PC-3 (cell line): ENCODE data around the gene CCSER2. TPM values are rescaled to one million over a fixed set of nuclear protein-coding genes. Genes with fewer than 3 reads are reported as not detected.
"Not testable (repeated sequence)": the region's sequence is repeated elsewhere in the genome, so short reads cannot be mapped to it uniquely, and the experiment has no call there.

Experiments
- ATAC-seq: fragments of 200-7000 bp; cut with Tn5 transposase; 2 replicates; pipeline ENCODE4 v1.9.1; 2020; ENCODE audit warnings: mild to moderate bottlenecking, moderate library complexity
- BruUV-seq: library from RNA; stranded (reverse); fragments of 400-500 nt; replicated peaks from 2 replicates; lab custom pipeline; 2021; lab: Mats Ljungman, UMichigan
- CTCF ChIA-PET: fragments of 300-600 bp; sonication (Branson Sonifier 250); formaldehyde crosslinking; loops from one replicate; lab custom pipeline; 2022; ENCODE audit warnings: antibody characterized with exemption; lab: Charles Lee
- POLR2A ChIA-PET: fragments of 300-600 bp; sonication (Branson Sonifier 250); formaldehyde crosslinking; loops from one replicate; lab custom pipeline; 2022; ENCODE audit warnings: antibody characterized with exemption; ENCODE audit not compliant: unreplicated experiment; lab: Charles Lee
- DNase-seq: peaks from one replicate; pipeline ENCODE4 v3.0.0-alpha.2; 2015
- H2AFZ ChIP-seq: fragments of 300-600 bp; sonication (generic); 2 replicates; pipeline ENCODE4 v1.6.0; 2016; ENCODE audit warnings: antibody characterized with exemption, low read length
- H3F3A ChIP-seq: fragments of 300-600 bp; sonication (generic); one replicate; pipeline ENCODE4 v1.6.0; 2017; ENCODE audit warnings: antibody characterized with exemption, low read length, control low read depth, mild to moderate bottlenecking; ENCODE audit not compliant: unreplicated experiment
- H3K27ac ChIP-seq: fragments of 300-600 bp; sonication (generic); 2 replicates; pipeline ENCODE4 v1.5.1; 2016; ENCODE audit warnings: mild to moderate bottlenecking, low read length
- H3K27me3 ChIP-seq: fragments of 300-600 bp; sonication (generic); 2 replicates; pipeline ENCODE4 v1.6.1; 2016; ENCODE audit warnings: low read length, mixed read lengths
- H3K36me3 ChIP-seq: fragments of 300-600 bp; sonication (generic); 2 replicates; pipeline ENCODE4 v1.6.1; 2016; ENCODE audit warnings: low read depth, mixed run types, low read length, mixed read lengths
- H3K4me1 ChIP-seq: fragments of 300-600 bp; sonication (generic); 2 replicates; pipeline ENCODE4 v1.5.1; 2016; ENCODE audit warnings: low read length; ENCODE audit not compliant: insufficient read depth
- H3K4me2 ChIP-seq: fragments of 300-600 bp; sonication (generic); 2 replicates; pipeline ENCODE4 v1.6.0; 2016; ENCODE audit warnings: low read length
- H3K4me3 ChIP-seq: fragments of 300-600 bp; sonication (generic); 2 replicates; pipeline ENCODE4 v1.5.1; 2016; ENCODE audit warnings: mild to moderate bottlenecking, low read length, mixed read lengths
- H3K79me2 ChIP-seq: fragments of 300-600 bp; sonication (generic); 2 replicates; pipeline ENCODE4 v1.6.1; 2017; ENCODE audit warnings: low read length, mixed read lengths
- H3K9ac ChIP-seq: fragments of 300-600 bp; sonication (generic); 2 replicates; pipeline ENCODE4 v1.6.0; 2016; ENCODE audit warnings: mild to moderate bottlenecking, low read length
- H3K9me2 ChIP-seq: fragments of 300-600 bp; sonication (generic); replicated peaks from 2 replicates; pipeline ENCODE4 v1.6.1; 2016; ENCODE audit warnings: mixed run types, low read length, mixed read lengths
- H3K9me3 ChIP-seq: fragments of 300-600 bp; sonication (generic); 2 replicates; pipeline ENCODE4 v1.6.1; 2016; ENCODE audit warnings: low read length, mixed read lengths
- H4K20me1 ChIP-seq: fragments of 300-600 bp; sonication (generic); 2 replicates; pipeline ENCODE4 v1.6.1; 2016; ENCODE audit warnings: low read length, mixed read lengths
- CTCF ChIP-seq: fragments of 300-600 bp; sonication (generic); conservative IDR thresholded peaks from 2 replicates; pipeline ENCODE4 v1.5.1; 2017; ENCODE audit warnings: antibody characterized with exemption, low read depth, mild to moderate bottlenecking, low read length
- EZH2 ChIP-seq: fragments of 300-600 bp; sonication (generic); IDR thresholded peaks from one replicate; pipeline ENCODE4 v1.6.1; 2017; ENCODE audit warnings: antibody characterized with exemption, mild to moderate bottlenecking, low read length; ENCODE audit not compliant: unreplicated experiment
- EZH2phosphoT487 ChIP-seq: fragments of 300-600 bp; sonication (generic); IDR thresholded peaks from 2 replicates; pipeline ENCODE4 v1.6.1; 2018; ENCODE audit warnings: mild to moderate bottlenecking, antibody characterized with exemption, low read length, borderline replicate concordance
- intact Hi-C: fragments of 100-400 bp; cut with micrococcal nuclease; formaldehyde crosslinking; loops from 2 replicates; pipeline ENCODE4 v1.9.0; 2023
- total RNA-seq: library from RNA; depleted of rRNA; stranded (reverse); fragments of >200 nt; gene quantifications from 2 replicates; pipeline ENCODE4 v1.2.3, GENCODE V29; 2014

The CCSER2 gene
- total RNA-seq, 1 experiment from 2014 or later: 10.2 TPM

DNA sequence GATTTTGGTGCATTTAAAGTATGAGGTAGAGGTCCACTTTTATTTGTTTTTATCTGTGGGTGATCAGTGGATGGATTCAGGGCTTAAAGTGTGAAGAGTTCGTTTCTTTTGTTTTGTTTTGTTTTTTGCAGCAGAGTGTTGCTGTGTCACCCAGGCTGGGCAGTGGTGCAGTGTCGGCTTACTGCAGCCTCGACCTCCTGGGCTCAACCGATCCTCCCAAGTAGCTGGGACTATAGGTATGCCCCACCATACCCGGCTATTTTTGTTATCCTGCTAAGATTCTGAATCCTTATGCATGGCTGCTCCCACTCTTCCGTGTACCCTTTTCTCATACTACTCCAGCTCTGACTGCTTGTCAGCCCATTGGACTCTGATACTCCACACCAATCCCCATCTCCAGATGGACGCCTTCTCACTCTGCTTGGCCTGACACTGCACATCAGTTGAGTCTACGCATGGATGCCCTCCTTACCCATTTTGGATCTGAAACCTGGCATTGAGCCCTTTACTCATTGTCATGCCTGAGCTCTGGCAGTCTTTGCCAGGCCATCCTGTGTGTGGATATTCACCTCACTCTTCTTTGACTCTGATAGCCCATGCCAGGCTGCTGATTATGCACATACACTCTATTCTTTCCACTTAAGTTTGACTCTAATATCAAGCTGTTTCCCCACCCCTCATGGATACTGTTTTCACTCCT is 119.5 kb downstream of the CCSER2 start:
- Histone ChIP-seq H3K27me3 (no peaks in the 10 kb centered on the region), H3K9me3 (no peaks in the 10 kb centered on the region), H3K36me3 (no peaks in the 10 kb centered on the region), H3F3A (no peaks in the 10 kb centered on the region), H3K4me1 (no peaks in the 10 kb centered on the region), H3K4me2 (no peak overlapping the region), H3K9me2 (no peaks in the 10 kb centered on the region), H2AFZ (no peak overlapping the region), H4K20me1 (no peaks in the 10 kb centered on the region), H3K4me3 (no peak overlapping the region), H3K79me2 (no peaks in the 10 kb centered on the region), H3K27ac (no peak overlapping the region), H3K9ac (no peak overlapping the region)
- ATAC-seq (no peak), DNase-seq (no peak)
- ChIA-PET POLR2A (no interaction called here), CTCF (no interaction called here)
- TF ChIP-seq EZH2 (no peak), CTCF (no peak), EZH2phosphoT487 (no peak)
- intact Hi-C loops: no loop called here
- BruUV-seq: no TSS peak

DNA sequence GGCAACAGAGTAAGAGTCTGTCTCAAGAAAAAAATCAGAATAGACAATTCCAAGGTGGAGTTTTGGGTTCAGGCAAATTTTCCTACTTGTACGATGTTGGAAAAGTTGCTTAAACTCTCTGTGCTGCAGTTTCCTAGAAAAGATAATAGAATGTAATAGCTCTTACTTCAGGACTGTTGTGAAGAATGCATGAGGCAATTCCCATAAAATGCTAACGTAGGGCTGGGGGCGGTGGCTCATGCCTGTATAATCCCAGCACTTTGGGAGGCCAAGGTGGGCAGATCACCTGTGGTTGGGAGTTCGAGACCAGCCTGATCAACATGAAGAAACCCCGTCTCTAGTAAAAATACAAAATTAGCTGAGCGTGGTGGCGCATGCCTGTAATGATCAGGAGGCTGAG is 121.0 kb downstream of the CCSER2 start:
- H3K9me3 ChIP-seq, H3K9ac ChIP-seq, H3K27ac ChIP-seq, H2AFZ ChIP-seq, POLR2A ChIA-PET, H3K27me3 ChIP-seq, H3K4me3 ChIP-seq, H3K4me2 ChIP-seq, H3K9me2 ChIP-seq, H3K36me3 ChIP-seq, intact Hi-C loops, H4K20me1 ChIP-seq, H3K79me2 ChIP-seq, BruUV-seq, ATAC-seq, CTCF ChIA-PET, H3F3A ChIP-seq, DNase-seq, H3K4me1 ChIP-seq: not testable (repeated sequence)

- TF ChIP-seq EZH2phosphoT487: no peak
- no peak for TF ChIP-seq EZH2
- TF ChIP-seq CTCF: no peak
- no TSS peak for BruUV-seq
- H3K4me3 ChIP-seq: no peak overlapping the region
- H3K4me2 ChIP-seq: no peak overlapping the region
- no peaks in the 10 kb centered on the region for H3K9me3 ChIP-seq
- ATAC-seq (no peak), DNase-seq (no peak)
- intact Hi-C loops: no loop called here
- no peaks in the 10 kb centered on the region for H3K4me1 ChIP-seq
- H3K79me2 ChIP-seq: no peaks in the 10 kb centered on the region
- no peak overlapping the region for H2AFZ ChIP-seq
- no peaks in the 10 kb centered on the region for H3K27me3 ChIP-seq
- no peaks in the 10 kb centered on the region for H3K9me2 ChIP-seq
- no peak overlapping the region for H3K9ac ChIP-seq
- H4K20me1 ChIP-seq: no peaks in the 10 kb centered on the region
- CTCF ChIA-PET: no interaction called here
- no peaks in the 10 kb centered on the region for H3F3A ChIP-seq
- POLR2A ChIA-PET: no interaction called here
- no peaks in the 10 kb centered on the region for H3K36me3 ChIP-seq
- no peak overlapping the region for H3K27ac ChIP-seq
Measured at GRCh38 chr10:84452003-84452402, 123.6 kb downstream of the CCSER2 start.
